HPDE6-E6E7 (cell line): ENCODE measurements around the gene ZNF277.

ENCODE experiments used
- DNase-seq: peaks from one replicate; pipeline ENCODE4 v3.0.0; 2011; ENCODE audit warnings: missing footprints; ENCODE audit errors: extremely low spot score

ZNF277 gene, protein sequence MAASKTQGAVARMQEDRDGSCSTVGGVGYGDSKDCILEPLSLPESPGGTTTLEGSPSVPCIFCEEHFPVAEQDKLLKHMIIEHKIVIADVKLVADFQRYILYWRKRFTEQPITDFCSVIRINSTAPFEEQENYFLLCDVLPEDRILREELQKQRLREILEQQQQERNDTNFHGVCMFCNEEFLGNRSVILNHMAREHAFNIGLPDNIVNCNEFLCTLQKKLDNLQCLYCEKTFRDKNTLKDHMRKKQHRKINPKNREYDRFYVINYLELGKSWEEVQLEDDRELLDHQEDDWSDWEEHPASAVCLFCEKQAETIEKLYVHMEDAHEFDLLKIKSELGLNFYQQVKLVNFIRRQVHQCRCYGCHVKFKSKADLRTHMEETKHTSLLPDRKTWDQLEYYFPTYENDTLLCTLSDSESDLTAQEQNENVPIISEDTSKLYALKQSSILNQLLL

DNA sequence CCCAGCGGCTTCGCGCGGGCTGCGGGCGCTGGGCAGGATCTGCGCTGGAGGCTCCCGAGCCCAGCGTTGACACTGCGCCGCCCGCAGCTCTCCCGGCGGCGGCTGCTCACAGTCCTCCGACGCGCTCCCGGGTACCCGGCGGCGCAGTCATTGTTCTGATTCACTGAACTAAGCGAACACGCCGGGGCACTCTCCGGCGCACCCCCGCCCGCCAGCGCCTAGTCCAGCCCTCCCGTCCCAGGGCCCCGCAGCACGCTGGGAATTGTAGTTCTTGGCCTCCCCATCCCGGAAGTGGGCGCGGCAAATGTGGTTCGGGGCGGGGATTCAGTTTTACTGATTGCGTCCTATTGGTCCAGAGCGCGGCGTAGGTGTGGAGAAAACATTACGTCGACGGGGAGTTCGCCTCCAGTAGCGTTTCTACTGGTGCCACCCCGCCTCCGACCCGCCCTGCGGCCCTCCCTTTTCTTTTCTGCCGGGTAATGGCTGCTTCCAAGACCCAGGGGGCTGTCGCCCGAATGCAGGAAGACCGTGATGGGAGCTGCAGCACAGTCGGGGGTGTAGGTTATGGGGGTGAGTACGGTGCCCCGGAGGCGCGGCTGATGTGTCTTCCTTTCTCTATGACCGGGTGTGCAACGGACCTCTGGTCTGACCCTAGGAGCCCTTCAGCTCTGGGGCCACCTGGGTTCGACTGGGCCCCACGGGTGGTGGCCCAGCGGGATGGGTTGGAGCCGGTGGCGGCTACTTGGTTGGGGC lies at the start of gene ZNF277, which contains the start of gene DOCK4:
TSS of gene ZNF277 (plus strand) at position 458 of the 753 bp plus-strand sequence. CDS start at position 480, 22 bp downstream.
TSS of gene DOCK4 (minus strand) at position 162 of the 753 bp plus-strand sequence. CDS start 261 bp downstream, outside the sequence.
- DNase-seq = peak; percentile 94

DNA sequence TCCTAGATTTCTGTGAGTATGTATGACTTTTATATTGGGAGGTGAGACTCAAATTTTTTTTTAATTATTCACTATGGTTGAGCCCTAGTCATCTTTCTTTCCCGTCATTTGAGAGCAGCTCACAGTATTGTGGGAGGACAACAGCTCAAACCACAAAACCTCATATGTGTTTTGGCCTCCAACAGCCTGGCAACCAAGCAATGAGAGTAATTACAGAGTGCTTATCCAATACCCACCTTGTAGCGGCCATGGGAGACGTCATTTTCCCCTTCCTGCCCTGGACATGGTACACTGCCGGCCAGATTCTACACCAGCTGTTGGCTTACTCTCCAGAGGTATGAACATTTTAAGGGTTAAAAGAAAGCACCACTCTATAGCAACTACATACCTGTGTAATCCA lies 49.4 kb upstream of the ZNF277 start:
- no peak for DNase-seq

DNA sequence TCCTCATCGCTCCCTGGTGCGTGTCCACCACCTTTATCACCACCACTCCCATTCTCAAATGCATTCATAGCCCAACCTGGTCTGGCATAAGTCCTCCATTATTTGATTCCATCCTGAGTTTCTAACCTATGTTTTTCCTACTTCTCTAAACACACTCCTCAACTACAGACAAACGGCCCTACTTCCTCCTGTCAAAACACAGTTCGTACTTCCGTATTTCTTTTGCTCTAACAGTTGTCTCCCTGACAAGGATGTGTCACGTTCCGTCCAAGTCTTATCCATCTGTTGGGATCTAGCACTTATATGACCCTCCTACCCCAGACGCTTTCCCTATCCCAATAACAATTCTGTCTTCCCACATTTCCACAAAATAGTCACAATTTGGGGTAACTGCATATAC lies 47.1 kb upstream of the ZNF277 start:
- no peak for DNase-seq

DNA sequence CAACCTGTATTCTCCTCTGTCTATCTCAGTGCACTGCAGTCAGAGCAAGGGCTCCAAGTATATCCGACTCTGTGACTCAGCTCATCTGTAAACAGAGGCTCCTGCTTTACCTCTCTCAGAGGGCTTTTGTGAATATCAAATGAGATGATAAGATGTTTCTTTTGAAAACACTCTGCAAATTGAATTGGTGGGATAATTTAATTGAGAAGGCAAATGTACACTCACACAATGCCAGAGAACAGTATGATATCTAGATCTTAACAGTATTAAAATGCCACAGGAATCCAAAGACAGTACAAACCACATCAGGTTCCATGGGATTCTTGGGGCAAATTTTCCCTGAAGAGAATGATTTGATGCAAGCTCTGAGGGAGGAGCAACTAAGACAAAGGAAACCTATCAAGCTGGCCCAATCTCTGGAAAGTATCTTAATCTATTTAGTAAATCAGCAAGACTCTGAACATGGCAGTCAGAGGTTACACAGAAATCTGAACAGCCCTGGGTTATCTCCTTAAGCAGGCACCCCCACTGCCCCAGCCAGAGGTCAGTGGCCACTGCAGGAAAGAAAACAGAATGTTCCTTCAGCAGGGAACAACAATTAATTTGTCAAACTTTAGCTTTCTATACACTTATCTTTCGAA lies 46.2 kb upstream of the ZNF277 start:
- DNase-seq = peak; percentile 9

DNA sequence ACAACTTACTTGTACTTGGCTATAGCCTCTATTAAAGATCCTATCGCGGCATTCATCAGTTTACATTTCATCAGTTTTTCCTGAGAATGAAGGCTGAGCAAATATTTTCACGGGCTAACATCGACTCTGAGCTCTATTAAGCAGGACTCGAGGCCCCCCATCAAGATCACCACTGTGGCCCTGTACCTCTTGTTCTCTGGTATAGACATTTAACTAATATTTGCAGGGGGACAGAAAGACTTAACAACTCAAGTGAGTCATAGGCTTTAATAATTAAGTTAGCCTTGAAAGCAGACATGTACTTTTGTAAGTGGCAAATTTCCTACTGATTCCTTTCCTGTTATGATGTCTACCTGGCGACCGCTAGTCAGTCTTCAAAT lies 45.7 kb upstream of the ZNF277 start:
- DNase-seq = no peak

DNA sequence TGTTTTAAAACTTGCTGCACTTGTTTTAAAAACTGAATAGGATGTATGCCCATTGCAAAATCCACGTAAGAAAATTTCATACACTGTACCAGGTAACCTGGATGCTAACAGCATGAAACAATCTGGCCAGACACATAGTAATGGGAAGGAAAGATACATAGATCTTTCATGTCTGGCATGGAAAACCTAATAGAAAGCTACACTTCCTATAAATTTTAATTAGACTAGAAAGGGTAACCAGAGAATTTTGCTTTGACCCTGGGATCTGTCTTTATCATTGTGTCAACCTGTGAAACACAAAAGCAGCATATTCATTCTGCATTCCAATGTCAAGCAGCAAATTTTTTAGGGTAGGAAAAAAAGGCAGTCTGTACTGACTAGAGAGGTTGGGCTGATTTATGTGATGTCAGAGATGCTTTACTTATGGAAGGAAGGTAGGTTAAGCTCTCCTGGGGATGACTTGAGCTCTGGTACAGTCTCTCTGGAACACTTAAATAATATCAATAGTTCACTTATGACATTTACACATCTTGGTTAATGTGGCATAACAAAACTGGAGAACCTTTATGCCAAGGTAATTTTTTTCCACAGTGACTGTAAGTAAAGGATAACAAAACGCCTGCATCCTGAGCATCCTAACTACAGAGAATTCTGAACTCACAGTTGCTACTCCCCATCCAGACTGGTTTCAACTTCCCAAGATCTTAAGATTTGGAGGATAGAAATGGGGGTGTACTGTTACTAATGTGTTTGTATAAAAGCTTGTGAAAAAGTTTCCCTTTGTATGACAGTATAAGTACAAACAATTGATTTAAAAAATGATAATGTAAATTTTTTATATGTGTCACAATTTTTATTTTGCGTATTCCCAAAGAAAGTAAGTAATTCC lies 45.0 kb upstream of the ZNF277 start:
- no peak for DNase-seq

DNA sequence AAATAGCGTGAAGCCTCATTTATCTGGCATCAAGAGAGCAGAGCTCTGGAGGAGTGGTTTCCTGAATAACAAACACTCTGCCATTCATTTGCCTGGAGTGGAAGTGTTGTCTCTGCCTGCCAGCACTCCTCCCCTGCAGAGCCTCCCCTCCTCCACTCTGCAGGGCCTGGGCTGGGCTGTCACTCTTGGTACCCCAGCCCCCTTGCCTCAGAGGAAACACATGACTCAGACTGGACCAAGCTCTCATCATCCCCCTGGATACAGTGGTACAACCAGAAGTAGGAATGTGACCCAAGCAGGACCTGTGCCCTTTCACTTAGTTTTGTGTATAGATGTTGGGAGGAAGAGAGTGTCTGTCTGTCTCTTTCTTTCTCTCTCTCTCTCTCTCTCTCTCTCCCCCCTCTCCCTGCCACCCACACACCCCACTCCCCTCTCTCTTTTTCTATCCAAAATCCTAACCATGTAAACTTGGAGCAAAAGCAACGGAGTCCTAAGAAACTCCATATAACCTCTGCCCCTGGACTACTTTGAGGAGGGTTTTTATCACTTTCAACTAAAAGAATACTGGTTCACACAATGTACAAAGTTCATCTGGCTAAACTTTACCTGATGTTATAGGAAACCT lies 44.2 kb upstream of the ZNF277 start:
- DNase-seq = no peak

DNA sequence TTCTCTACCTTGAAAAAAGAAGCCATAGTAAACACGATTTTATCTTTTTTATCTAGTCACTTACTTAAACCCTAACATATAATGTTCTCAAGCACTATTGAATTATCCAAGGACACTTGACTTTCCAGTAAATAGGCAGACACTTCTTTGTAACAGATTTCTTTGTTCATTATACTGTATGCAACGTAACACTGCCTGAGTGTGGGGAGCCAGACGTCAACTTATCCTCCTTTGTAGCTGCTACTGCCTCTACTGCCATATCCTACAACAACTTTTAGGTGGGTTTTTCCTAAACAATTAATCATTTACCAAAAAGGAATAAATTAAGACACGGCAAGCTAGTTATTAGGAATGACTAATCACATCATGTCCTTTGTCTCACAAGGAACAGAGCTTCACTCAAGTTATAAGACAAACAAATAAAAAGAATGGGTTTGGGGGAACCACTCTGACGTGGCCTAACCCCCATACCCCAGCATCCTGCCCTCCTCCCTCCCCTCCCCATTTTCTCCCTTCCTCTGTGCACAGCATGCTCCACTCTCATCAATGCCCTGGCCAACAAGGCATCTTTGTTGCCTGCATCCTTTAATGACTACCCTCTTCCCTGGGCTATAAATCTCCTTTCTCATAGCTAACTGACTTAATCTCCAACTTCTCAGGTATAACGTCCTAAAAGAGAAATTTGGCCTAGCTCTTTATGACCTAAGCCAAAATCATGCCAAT lies 43.5 kb upstream of the ZNF277 start:
- DNase-seq = no peak

DNA sequence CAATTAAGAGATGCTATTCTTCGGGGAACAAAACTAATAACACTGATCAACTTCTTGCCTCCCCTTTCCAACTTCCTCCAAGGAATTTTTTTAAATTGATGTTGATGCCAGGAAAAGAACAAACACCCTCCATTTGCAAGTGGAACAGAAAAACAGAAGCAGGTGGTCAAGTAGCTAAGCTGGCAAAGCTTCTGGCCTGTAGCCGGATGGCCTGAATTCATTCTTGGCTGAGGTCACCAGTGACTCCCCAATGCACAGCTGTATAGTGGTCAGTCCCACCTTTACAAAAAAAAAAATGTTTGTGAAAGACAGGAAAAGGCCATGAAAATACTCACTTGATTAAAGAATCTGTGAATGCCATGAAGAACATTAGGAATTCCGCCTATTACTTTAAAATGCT lies 39.3 kb upstream of the ZNF277 start:
- no peak for DNase-seq

DNA sequence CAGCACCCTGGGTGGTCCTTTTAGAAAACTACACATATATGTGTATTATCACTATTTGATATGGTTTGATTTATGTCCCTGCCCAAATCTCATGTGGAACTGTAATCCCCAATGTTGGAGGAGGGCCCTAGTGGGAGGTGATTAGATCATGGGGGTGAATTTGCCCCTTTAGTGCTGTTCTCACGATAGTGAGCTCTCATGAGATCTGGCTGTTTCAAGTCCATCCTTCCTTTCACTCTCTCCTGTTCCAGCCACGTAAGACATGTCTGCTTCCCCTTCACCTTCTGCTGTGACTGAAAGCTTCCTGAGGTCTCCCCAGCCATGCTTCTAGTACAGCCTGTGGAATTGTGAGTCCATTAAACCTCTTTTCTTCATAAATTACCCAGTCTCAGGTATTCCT lies 37.6 kb upstream of the ZNF277 start:
- DNase-seq = no peak

DNA sequence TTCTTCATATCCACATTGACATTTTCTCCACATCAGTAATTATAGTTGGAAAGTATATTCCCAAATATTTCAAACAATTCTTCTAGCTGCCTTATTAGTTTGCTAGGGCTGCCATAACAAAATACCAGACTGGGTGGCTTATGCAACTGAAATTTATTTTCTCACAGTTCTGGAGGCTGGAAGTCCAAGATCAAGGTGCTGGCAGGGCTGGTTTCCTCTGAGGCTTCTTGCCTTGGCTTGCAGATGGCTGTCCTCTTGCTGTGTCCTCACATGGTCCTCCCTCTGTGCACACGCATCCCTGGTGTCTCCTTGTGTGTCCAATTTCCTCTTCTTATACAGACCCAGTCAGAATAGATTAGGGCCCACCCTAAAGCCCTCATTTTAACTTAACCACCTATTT lies 34.8 kb upstream of the ZNF277 start:
- DNase-seq = no peak

DNA sequence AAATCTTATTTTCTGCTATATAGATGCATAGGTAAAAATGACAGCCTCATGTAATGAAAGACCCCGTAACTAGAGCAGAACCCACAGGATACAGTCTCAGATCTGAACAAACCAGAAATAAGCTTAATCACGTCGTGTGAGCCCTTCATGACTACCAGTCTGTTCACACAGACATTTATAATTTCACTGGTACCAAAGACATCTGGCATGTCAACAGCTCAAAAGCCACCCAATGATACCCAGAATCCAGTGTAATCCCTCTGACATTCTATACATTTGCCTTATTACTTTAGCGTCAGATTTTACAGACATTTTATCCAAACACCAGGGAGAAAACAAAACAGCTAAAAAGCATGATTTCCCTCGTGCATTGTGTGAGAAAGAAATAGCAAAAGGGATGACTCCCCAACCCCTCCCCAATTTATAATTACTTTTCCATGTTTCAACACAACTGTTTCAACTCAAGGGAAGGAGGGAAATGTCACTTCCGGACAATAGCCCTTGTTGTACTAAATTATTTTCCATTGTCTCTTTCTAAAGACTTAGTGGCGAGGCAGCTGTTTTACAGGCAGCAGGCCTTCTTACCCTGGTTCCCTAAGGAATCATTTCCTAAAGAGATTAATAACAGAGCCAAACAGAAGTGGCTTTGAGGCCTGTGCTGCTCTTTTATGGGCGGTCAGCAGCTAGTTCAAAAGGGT lies 33.5 kb upstream of the ZNF277 start:
- no peak for DNase-seq

DNA sequence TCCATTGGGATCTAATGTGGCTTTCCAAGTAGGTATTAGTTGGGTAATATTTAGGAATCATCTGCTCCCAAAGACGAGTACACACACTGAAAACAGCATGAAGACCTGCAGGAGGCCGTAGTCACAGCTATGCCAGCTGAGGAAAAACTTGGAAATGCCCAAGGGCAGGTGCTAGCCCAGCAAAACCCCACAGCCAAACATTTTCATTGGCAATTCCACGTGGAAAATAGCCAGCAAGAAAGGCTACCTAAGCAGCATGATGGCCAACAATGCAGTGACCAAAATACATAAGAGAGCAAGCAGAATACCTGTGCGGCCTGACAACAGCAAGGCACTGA lies 33.0 kb upstream of the ZNF277 start:
- DNase-seq = no peak

DNA sequence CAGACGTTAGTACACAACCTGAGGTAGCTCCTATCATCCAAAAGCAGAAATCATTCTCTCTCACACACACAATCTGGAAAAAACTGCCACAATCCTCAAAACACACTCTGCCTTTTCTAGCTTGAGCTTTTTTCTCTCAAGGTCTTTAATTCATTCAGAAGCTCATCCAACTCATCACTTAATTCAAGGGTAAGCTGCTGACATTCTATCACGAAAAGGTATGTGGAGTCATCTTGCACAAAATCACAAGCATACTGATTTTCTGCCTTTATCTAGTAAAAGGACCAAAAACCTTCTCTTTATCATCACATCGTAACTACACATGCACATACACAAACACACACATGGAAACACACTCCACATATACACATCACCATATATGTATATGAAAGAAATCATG lies 32.3 kb upstream of the ZNF277 start:
- no peak for DNase-seq

DNA sequence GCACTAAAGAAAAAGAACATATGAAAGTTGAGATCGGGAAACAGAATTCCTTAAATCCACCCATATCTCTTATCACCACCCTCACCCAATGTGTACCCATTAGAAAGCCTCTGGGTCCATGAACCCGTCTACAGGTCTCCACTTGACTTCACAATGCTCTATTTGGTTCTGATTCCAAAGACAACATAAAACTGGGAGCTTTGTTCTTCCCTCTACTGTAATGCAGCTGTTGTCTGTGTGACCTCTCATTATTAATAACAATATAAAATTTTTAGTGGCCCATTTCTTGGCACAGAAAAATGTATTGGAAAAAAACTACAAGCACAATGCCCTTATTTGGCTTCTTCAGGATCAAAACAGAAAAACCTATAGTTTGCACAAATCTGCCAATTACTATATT lies 30.3 kb upstream of the ZNF277 start:
- no peak for DNase-seq

DNA sequence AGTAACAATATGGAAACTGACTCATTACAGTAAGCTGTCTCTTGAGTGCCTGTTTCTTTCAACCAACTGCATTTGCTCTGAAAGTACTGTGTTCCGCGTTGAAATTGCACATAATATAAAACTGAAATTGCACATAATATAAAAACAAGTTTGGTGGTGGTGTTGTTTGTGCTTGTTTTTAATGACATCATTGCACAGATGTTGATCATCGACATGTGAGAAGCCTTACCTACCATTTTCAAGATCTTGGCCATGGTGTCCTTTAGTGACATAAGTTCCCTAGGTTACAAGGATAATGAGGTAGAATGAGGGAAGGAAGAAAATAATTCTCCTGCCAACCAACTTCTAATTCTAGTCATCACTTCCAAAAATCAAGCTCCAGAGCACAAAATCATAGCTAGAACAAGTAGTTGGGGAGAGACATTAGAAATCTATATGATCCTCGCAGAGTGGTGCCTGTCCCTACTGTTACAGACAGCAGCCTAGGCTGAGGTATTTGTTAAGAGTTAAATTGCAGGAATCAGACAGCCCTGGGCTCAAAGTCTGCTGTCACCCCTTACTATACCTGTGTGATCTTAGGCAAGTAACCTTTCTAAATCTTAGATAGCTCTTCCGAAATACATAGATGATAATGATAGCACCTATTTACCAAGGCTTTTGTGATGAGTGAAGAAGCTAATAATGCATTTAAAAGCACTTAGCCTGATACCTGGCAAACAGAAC lies 29.6 kb upstream of the ZNF277 start:
- no peak for DNase-seq

DNA sequence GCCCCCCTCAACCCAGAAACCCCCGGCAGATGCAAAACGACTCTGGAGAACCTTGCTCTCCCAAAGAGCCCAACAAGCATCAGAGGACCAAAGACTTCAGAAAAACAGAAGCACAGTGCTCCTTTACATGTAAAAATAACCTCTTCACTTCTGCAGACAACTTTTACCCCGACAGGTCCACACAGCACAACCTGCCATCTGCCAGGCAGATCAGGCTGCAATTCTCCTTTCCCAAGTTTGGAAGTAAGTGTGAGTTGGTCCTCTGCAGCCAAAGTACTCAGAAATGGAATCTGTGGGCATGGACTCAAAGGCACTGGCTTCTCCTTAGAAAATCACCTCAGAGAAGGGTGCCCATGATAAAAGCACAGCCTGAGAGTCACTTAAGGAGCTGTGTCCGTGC lies 26.3 kb upstream of the ZNF277 start:
- DNase-seq = no peak

DNA sequence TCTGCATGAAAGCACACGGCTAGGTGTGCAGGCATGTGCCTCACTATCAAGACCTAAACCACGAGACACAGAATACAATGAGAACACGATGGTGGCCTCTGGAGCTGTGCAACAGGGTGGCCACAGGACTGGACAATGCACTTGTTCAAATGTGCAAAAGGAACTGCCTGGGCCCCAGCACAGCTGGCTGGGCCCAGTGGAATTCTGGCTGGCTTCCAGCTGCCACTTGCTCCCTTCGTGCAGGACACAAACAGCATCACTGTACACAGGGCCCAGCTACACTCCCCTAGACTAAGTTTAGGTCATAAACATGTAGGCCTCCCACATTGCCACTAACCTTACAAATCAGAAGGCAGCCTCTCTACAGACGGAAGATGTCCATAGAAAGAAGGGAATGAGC lies 23.7 kb upstream of the ZNF277 start:
- DNase-seq = no peak

DNA sequence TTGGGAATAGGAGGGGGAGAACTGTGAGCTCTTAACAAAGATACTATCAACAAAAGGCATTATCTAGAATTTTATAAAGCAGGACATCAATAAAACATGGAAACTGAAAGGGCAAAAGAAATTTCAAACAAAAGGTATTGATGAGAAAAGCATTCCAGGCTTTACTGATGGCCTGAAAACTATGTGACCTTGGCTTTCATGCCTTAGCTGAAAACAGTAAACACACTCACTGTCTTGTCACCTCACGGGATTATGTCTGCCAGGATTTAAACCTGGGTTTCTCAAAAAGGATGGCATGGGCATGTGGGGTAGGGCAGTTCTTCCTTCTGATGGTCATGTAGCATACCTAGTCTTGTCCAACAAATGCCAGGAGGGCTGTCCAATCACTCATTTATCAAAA lies 23.2 kb upstream of the ZNF277 start:
- no peak for DNase-seq
